Measurements from ENCODE around the gene NOL9. TPM values are rescaled to one million over a fixed set of nuclear protein-coding genes. Genes with fewer than 3 reads are reported as not detected.

The NOL9 gene
- total and polyA plus RNA-seq, 8 donors: 2.7 to 150 (median 23.5) TPM

DNA sequence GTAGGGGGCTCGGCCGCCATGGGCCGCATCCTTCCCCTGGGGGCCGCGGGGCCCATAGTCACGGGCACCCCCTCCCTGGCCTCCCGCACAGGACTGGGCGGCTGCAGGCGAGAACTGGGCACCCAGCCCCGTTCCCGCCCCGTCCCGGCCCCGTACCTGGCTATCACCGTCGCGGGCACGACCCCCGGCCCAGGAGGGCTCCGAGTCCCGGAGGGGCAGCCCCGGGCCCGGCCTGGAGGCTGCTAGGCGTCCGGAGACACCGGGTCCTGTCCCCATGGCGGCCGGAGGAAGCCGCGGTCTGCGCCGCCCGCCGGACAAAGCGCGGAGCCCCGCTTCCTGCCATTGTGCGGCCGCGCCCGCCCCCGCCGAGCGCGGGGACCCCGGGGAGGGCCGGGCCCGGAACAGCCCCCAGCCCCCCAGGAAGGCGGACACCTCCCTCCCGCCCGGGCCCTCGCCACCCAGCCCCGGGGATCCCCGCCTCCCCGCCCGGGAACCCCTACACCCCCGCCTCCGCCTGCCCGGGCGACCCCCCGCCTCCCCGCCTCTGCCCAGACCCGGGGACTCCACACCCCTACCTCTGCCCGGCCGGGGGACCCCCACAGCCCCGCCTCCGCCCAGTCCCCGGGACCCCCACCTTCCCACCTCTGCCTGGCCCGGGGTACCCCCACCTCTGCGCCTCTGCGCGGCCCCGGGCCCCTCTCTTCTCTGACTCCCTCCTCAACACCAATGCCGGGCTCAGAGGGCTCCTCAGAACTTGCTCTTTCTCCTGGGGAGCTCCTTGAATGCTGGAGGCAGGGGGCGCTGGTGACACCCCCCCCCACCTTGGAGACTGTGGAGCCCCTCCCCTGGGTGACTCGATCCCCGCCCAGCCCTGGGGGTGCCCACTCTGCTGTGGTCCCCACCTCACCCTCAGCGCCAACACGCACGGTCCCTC, 68.9 kb downstream of the NOL9 start:
- intact Hi-C loops (cut with DNase I; ENCODE audit: low total_unique reads): loop anchor here (5.0 kb wide), 1 partner anchor 162 kb away; no protein-coding TSS in a partner anchor
- 0 to 8% (median 1%) methylated on average over 8 to 80 of the region's 80 CpGs for WGBS, 5 donors
- peak overlapping the region in 3 of 5 donors; percentile 3 to 64 (median 60) for H3K27ac ChIP-seq
- peak in 1 of 2 donors; percentile 62 for DNase-seq
- peaks cover 0 to 50% (median 33%) of the 10 kb centered on the region in 3 donors for H3K27me3 ChIP-seq
- peak overlapping the region; percentile 34 to 53 (median 42) for H3K4me3 ChIP-seq
- H3K9me3 ChIP-seq: no peaks in the 10 kb centered on the region
- peaks cover 23 to 59% (median 38%) of the 10 kb centered on the region in 4 donors for H3K4me1 ChIP-seq
- TF ChIP-seq POLR2A (IDR thresholded peaks at IDR 0.05): no peak
- no peak for TF ChIP-seq EP300 (IDR thresholded peaks at IDR 0.05)
- no peak for TF ChIP-seq POLR2AphosphoS5 (IDR thresholded peaks at IDR 0.05)
- TF ChIP-seq, protein P1, sequence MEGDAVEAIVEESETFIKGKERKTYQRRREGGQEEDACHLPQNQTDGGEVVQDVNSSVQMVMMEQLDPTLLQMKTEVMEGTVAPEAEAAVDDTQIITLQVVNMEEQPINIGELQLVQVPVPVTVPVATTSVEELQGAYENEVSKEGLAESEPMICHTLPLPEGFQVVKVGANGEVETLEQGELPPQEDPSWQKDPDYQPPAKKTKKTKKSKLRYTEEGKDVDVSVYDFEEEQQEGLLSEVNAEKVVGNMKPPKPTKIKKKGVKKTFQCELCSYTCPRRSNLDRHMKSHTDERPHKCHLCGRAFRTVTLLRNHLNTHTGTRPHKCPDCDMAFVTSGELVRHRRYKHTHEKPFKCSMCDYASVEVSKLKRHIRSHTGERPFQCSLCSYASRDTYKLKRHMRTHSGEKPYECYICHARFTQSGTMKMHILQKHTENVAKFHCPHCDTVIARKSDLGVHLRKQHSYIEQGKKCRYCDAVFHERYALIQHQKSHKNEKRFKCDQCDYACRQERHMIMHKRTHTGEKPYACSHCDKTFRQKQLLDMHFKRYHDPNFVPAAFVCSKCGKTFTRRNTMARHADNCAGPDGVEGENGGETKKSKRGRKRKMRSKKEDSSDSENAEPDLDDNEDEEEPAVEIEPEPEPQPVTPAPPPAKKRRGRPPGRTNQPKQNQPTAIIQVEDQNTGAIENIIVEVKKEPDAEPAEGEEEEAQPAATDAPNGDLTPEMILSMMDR (IDR thresholded peaks at IDR 0.05): no peak
- H3K36me3 ChIP-seq: no peaks in the 10 kb centered on the region

GRCh38 chr1:6484826-6485167, 69.5 kb downstream of the NOL9 start:
- no peak for DNase-seq
- H3K9me3 ChIP-seq: no peaks in the 10 kb centered on the region
- H3K36me3 ChIP-seq: no peaks in the 10 kb centered on the region
- peak overlapping the region; percentile 34 to 53 (median 42) for H3K4me3 ChIP-seq
- intact Hi-C loops (cut with DNase I; ENCODE audit: low total_unique reads): loop anchor here (5.0 kb wide), 1 partner anchor 163 kb away; no protein-coding TSS in a partner anchor
- 12 to 31% (median 24%) methylated on average over 7 to 13 of the region's 13 CpGs for WGBS, 5 donors
- peaks cover 17 to 53% (median 32%) of the 10 kb centered on the region in 4 donors for H3K4me1 ChIP-seq
- peak overlapping the region in 3 of 5 donors; percentile 3 to 64 (median 60) for H3K27ac ChIP-seq
- peaks cover 0 to 44% (median 28%) of the 10 kb centered on the region in 3 donors for H3K27me3 ChIP-seq
- no peak for TF ChIP-seq POLR2A (IDR thresholded peaks at IDR 0.05)
- TF ChIP-seq, protein P1 (IDR thresholded peaks at IDR 0.05): no peak

GRCh38 chr1:6483761-6484117, 70.6 kb downstream of the NOL9 start:
- no peak for DNase-seq
- WGBS, 5 donors: 90 to 95% (median 92%) methylated on average over 7 of the region's 7 CpGs
- H3K9me3 ChIP-seq: no peaks in the 10 kb centered on the region
- no peak for TF ChIP-seq POLR2A (IDR thresholded peaks at IDR 0.05)
- TF ChIP-seq POLR2AphosphoS5 (IDR thresholded peaks at IDR 0.05): no peak
- TF ChIP-seq EP300 (IDR thresholded peaks at IDR 0.05): no peak
- TF ChIP-seq, protein P1 (IDR thresholded peaks at IDR 0.05): no peak
- intact Hi-C loops (cut with DNase I; ENCODE audit: low total_unique reads): no loop called here
- no peak overlapping the region for H3K27ac ChIP-seq
- no peaks in the 10 kb centered on the region for H3K36me3 ChIP-seq
- H3K4me3 ChIP-seq: no peak overlapping the region
- peaks cover 17 to 42% (median 25%) of the 10 kb centered on the region in 4 donors for H3K4me1 ChIP-seq
- peaks cover 0 to 41% (median 28%) of the 10 kb centered on the region in 3 donors for H3K27me3 ChIP-seq

GRCh38 chr1:6483017-6483760, 71.1 kb downstream of the NOL9 start:
- Histone ChIP-seq H3K4me1 (peaks cover 17 to 37% (median 25%) of the 10 kb centered on the region in 4 donors), H3K9me3 (no peaks in the 10 kb centered on the region), H3K27ac (no peak overlapping the region), H3K36me3 (no peaks in the 10 kb centered on the region), H3K27me3 (peaks cover 0 to 37% (median 28%) of the 10 kb centered on the region in 3 donors), H3K4me3 (no peak overlapping the region)
- 58 to 80% (median 67%) methylated on average over 11 to 14 of the region's 14 CpGs for WGBS, 5 donors
- TF ChIP-seq POLR2A (IDR thresholded peaks at IDR 0.05) (no peak), EP300 (IDR thresholded peaks at IDR 0.05) (no peak)
- TF ChIP-seq, protein P1 (IDR thresholded peaks at IDR 0.05): peak in 1 of 7 experiments; percentile 13
- intact Hi-C loops (cut with DNase I; ENCODE audit: low total_unique reads): no loop called here
- peak in 1 of 2 donors; percentile 73 for DNase-seq

Data from stomach (tissue), 9 donors.